Panc1 (cell line): Measurements from ENCODE around the gene GXYLT1.

Source experiments
- CTCF ChIP-seq: fragments of 450-650 bp; IDR thresholded peaks from 2 replicates; pipeline ENCODE4 v1.5.1; 2017; ENCODE audit warnings: mild to moderate bottlenecking
- POLR2AphosphoS5 ChIP-seq: IDR thresholded peaks from 2 replicates; pipeline ENCODE4 v1.6.1; 2012; ENCODE audit warnings: mild to moderate bottlenecking, low read depth, low read length, moderate library complexity

DNA sequence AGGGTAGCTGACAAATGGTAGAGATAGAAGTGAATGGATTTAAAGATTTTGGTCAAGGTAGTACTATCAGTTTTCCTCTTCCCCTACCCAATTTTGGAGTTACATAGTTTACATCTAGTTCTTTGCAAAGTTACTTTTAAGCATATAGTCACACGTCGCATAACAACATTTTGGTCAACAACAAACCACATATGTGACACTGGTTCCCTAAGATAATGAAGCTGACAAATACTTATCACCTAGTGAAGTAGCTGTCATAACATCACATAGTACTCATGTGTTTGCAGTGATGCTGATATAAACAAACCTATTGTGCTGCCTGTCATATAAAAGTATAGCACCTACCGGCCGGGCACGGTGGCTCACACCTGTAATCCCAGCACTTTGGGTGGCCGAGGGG lies 48.0 kb upstream of the GXYLT1 start:
- TF ChIP-seq CTCF, result no peak
- no peak for TF ChIP-seq POLR2AphosphoS5
